Peyer's patch (tissue), 4 donors: Measurements from ENCODE around the gene CLDN8.

Experiments used
- CTCF ChIP-seq, 6 experiments: fragments of 450-650 bp in 4 of 6; fragments of 200-600 bp in 2 of 6; sonication (generic) in 1 of 6; IDR thresholded peaks; one replicate each; pipeline ENCODE4 v1.5.1; 2017 to 2019; ENCODE audit warnings: antibody characterized with exemption in 6 of 6, mild to moderate bottlenecking in 3 of 6, moderate library complexity in 1 of 6
- POLR2A ChIP-seq, 2 donors: fragments of 450-650 bp; IDR thresholded peaks; one replicate each; pipeline ENCODE4 v1.5.1; 2017; ENCODE audit warnings: antibody characterized with exemption in 2 of 2, mild to moderate bottlenecking in 2 of 2, moderate library complexity in 2 of 2

- no peak for TF ChIP-seq POLR2A (IDR thresholded peaks at IDR 0.05)
- no peak for TF ChIP-seq CTCF (IDR thresholded peaks at IDR 0.05)
Measured at GRCh38 chr21:30216041-30216723, at the start of gene CLDN8.
